Uterus (tissue), 2 donors: Measurements from ENCODE around the gene FUT8.

Source experiments
- POLR2A ChIP-seq, 2 donors: fragments of 450-650 bp; IDR thresholded peaks; one replicate each; pipeline ENCODE4 v1.6.1; 2016; ENCODE audit warnings: antibody characterized with exemption in 2 of 2, mild to moderate bottlenecking in 1 of 2, moderate library complexity in 1 of 2
- TF ChIP-seq, protein P1 (sequence below), 4 experiments: fragments of 200-600 bp in 2 of 4; fragments of 450-650 bp in 2 of 4; sonication (generic) in 2 of 4; IDR thresholded peaks; one replicate each; pipeline ENCODE4 v1.5.1; 2016 to 2019; ENCODE audit warnings: antibody characterized with exemption in 4 of 4, mild to moderate bottlenecking in 2 of 4, moderate library complexity in 1 of 4

DNA sequence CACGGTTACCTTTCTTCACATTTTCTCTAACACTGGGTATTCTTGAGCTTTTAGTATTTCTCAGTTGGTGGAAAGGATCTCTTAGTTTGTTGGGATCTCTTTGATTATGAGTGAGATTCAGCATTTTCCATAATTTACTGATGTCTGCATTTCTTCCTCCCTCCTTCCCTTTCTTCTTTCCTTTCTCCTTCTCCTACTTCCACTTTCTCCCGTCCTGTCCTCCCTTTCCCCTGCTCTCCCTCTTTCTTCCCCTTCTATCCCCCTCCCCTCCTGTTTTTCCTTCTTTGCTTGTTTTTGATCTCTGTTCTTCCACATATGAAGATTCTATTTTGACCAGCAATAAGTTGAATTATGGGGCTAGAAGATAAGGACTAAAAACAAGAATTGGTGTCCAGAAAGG lies 66.9 kb downstream of the FUT8 start:
- TF ChIP-seq, protein P1, sequence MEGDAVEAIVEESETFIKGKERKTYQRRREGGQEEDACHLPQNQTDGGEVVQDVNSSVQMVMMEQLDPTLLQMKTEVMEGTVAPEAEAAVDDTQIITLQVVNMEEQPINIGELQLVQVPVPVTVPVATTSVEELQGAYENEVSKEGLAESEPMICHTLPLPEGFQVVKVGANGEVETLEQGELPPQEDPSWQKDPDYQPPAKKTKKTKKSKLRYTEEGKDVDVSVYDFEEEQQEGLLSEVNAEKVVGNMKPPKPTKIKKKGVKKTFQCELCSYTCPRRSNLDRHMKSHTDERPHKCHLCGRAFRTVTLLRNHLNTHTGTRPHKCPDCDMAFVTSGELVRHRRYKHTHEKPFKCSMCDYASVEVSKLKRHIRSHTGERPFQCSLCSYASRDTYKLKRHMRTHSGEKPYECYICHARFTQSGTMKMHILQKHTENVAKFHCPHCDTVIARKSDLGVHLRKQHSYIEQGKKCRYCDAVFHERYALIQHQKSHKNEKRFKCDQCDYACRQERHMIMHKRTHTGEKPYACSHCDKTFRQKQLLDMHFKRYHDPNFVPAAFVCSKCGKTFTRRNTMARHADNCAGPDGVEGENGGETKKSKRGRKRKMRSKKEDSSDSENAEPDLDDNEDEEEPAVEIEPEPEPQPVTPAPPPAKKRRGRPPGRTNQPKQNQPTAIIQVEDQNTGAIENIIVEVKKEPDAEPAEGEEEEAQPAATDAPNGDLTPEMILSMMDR (IDR thresholded peaks at IDR 0.05): no peak
- TF ChIP-seq POLR2A (IDR thresholded peaks at IDR 0.05): no peak
